MCF 10A (cell line): ENCODE measurements around the gene MIF4GD. TPM values are rescaled to one million over a fixed set of nuclear protein-coding genes. Genes with fewer than 3 reads are reported as not detected.

Experiments used
- BruUV-seq: library from RNA; stranded (reverse); fragments of 400-500 nt; replicated peaks from 2 replicates; lab custom pipeline; 2021; lab: Mats Ljungman, UMichigan
- CTCF ChIA-PET: fragments of 300-600 bp; sonication (Branson Sonifier 250); formaldehyde crosslinking; extraction: SDS; loops from one replicate; lab custom pipeline; 2021; ENCODE audit warnings: antibody characterized with exemption, inconsistent platforms; lab: Yijun Ruan, JAX
- POLR2A ChIA-PET: fragments of 300-600, 350-650 bp; sonication (Branson Sonifier 250); formaldehyde crosslinking; extraction: SDS; loops from one replicate; lab custom pipeline; 2020; ENCODE audit warnings: antibody characterized with exemption, inconsistent platforms; lab: Yijun Ruan, JAX
- DNase-seq: peaks from one replicate; pipeline ENCODE4 v3.0.0-alpha.2; 2018; ENCODE audit not compliant: unreplicated experiment
- H3K27ac Mint-ChIP-seq: one replicate; pipeline ENCODE4 v1.8.0; 2022; ENCODE audit warnings: mild to moderate bottlenecking, low read depth, mixed read lengths; ENCODE audit not compliant: unreplicated experiment
- H3K27me3 Mint-ChIP-seq: one replicate; pipeline ENCODE4 v1.8.0; 2022; ENCODE audit warnings: mixed read lengths; ENCODE audit not compliant: insufficient read depth, unreplicated experiment
- H3K36me3 Mint-ChIP-seq: one replicate; pipeline ENCODE4 v1.8.0; 2022; ENCODE audit warnings: mild to moderate bottlenecking, moderate library complexity, mixed read lengths; ENCODE audit not compliant: insufficient read depth, unreplicated experiment
- H3K4me1 Mint-ChIP-seq: one replicate; pipeline ENCODE4 v1.8.0; 2022; ENCODE audit warnings: mixed read lengths; ENCODE audit not compliant: insufficient read depth, unreplicated experiment
- H3K4me3 Mint-ChIP-seq: one replicate; pipeline ENCODE4 v1.8.0; 2022; ENCODE audit warnings: mild to moderate bottlenecking, moderate library complexity, mixed read lengths; ENCODE audit not compliant: unreplicated experiment
- H3K9me3 Mint-ChIP-seq: one replicate; pipeline ENCODE4 v1.8.0; 2022; ENCODE audit warnings: mixed read lengths; ENCODE audit not compliant: unreplicated experiment
- CTCF ChIP-seq: fragments of 200-600 bp; IDR thresholded peaks from one replicate; pipeline ENCODE4 v1.8.0; 2022; ENCODE audit warnings: antibody characterized with exemption, mild to moderate bottlenecking; ENCODE audit not compliant: unreplicated experiment
- intact Hi-C: fragments of 100-400 bp; cut with micrococcal nuclease; formaldehyde crosslinking; loops from 2 replicates; pipeline ENCODE4 v1.14.1; 2022
- total RNA-seq: library from RNA; stranded (reverse); gene quantifications from 2 replicates; pipeline ENCODE4 v1.2.3, GENCODE V29; 2022

The MIF4GD gene
- total RNA-seq, 1 experiment from 2014 or later = 23.3 TPM

DNA sequence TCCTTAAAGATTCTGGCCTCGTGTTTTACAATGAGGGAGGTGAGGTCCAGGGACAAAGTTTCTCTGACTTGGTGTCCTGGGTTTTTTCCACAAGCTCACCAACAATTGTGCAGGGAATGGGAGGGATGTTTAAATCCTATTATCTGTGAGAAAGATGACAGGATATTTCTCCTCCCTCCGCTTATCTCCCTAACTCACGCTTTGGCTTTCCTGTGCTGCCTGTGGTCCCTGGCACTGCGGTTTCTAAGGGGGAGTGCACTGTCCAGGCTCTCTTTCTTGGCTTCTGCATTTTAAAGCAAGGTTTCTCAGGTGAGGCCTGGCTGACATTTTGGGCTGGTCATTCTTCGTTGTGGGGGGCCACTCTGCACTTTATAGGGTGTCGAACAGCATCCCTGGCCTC, 26.0 kb downstream of the MIF4GD start:
- ChIA-PET POLR2A (interaction anchor here (0.6 to 1.7 kb wide), 3 partner anchors 16 to 26 kb away, joined by 3 to 5 read pairs (median 3); partner anchors contain the start of genes GGA3, MIF4GD and MRPS7), CTCF (no interaction called here)
- BruUV-seq = no TSS peak
- Mint-ChIP-seq H3K36me3 (peaks cover 48% of the 10 kb centered on the region), H3K27me3 (no peaks in the 10 kb centered on the region), H3K27ac (no peak overlapping the region), H3K4me1 (peaks cover 6% of the 10 kb centered on the region), H3K4me3 (no peak overlapping the region), H3K9me3 (no peaks in the 10 kb centered on the region)
- intact Hi-C loops = no loop called here
- TF ChIP-seq CTCF = no peak
- no peak for DNase-seq

GRCh38 chr17:75244133-75244866, 26.7 kb downstream of the MIF4GD start:
- no TSS peak for BruUV-seq
- POLR2A ChIA-PET = interaction anchor here (0.6 to 1.7 kb wide), 3 partner anchors 15 to 26 kb away, joined by 3 to 5 read pairs (median 3); partner anchors contain the start of genes GGA3, MIF4GD and MRPS7
- intact Hi-C loops = no loop called here
- DNase-seq = no peak
- Mint-ChIP-seq H3K27ac (no peak overlapping the region), H3K9me3 (no peaks in the 10 kb centered on the region), H3K4me3 (no peak overlapping the region), H3K27me3 (no peaks in the 10 kb centered on the region), H3K36me3 (peaks cover 44% of the 10 kb centered on the region), H3K4me1 (no peaks in the 10 kb centered on the region)
- CTCF ChIA-PET = interaction anchor here (0.8 kb wide), 1 partner anchor 72 kb away, joined by 4 read pairs; no protein-coding TSS in a partner anchor
- TF ChIP-seq CTCF = no peak

GRCh38 chr17:75242461-75243042, 28.5 kb downstream of the MIF4GD start:
- DNase-seq = no peak
- ChIA-PET CTCF (interaction anchor here (0.6 to 1.3 kb wide), 3 partner anchors 18 to 170 kb away, joined by 3 to 4 read pairs (median 3); no protein-coding TSS in a partner anchor), POLR2A (interaction anchor here (0.7 kb wide), 1 partner anchor 685 kb away, joined by 3 read pairs; no protein-coding TSS in a partner anchor)
- BruUV-seq = no TSS peak
- no peak for TF ChIP-seq CTCF
- intact Hi-C loops = no loop called here
- no peaks in the 10 kb centered on the region for H3K27me3 Mint-ChIP-seq
- H3K27ac Mint-ChIP-seq = no peak overlapping the region
- peaks cover 5% of the 10 kb centered on the region for H3K4me1 Mint-ChIP-seq
- H3K36me3 Mint-ChIP-seq = peaks cover 46% of the 10 kb centered on the region
- no peaks in the 10 kb centered on the region for H3K9me3 Mint-ChIP-seq
- no peak overlapping the region for H3K4me3 Mint-ChIP-seq

GRCh38 chr17:75241996-75242460, 29.0 kb downstream of the MIF4GD start:
- H3K4me3 Mint-ChIP-seq = no peak overlapping the region
- no peak for TF ChIP-seq CTCF
- H3K4me1 Mint-ChIP-seq = peaks cover 5% of the 10 kb centered on the region
- intact Hi-C loops = no loop called here
- ChIA-PET POLR2A (interaction anchor here (0.6 to 1.9 kb wide), 3 partner anchors 8 to 684 kb away, joined by 3 to 7 read pairs (median 3); no protein-coding TSS in a partner anchor), CTCF (interaction anchor here (1.0 to 1.3 kb wide), 3 partner anchors 8 to 170 kb away, joined by 3 to 4 read pairs (median 3); no protein-coding TSS in a partner anchor)
- peak; percentile 20 for DNase-seq
- H3K36me3 Mint-ChIP-seq = peaks cover 46% of the 10 kb centered on the region
- H3K9me3 Mint-ChIP-seq = no peaks in the 10 kb centered on the region
- no peaks in the 10 kb centered on the region for H3K27me3 Mint-ChIP-seq
- no TSS peak for BruUV-seq
- H3K27ac Mint-ChIP-seq = no peak overlapping the region
